K562 (cell line): ENCODE results near the gene RAP1GAP2. TPM values are rescaled to one million over a fixed set of nuclear protein-coding genes. Genes with fewer than 3 reads are reported as not detected.

Experiments used
- CREBBP ChIP-seq: IDR thresholded peaks from one replicate; pipeline ENCODE4 v1.6.1; 2012; ENCODE audit warnings: low read depth, mild to moderate bottlenecking, control low read depth, inconsistent platforms, low read length
- DACH1 ChIP-seq: fragments of 450-650 bp; IDR thresholded peaks from 2 replicates; pipeline ENCODE4 v1.6.1; 2018; ENCODE audit not compliant: partially characterized antibody
- EP400 ChIP-seq: fragments of 450-650 bp; IDR thresholded peaks from 2 replicates; pipeline ENCODE4 v1.6.1; 2017; ENCODE audit warnings: antibody characterized with exemption, mild to moderate bottlenecking, moderate library complexity
- FOXJ2 ChIP-seq: fragments of 200-800 bp; sonication (Bioruptor generic); IDR thresholded peaks from 2 replicates; pipeline ENCODE4 v1.6.1; 2016; ENCODE audit warnings: missing genetic modification characterization, missing compliant biosample characterization
- FOXJ3 ChIP-seq: sonication (generic); formaldehyde crosslinking; IDR thresholded peaks from 2 replicates; pipeline ENCODE4 v1.4.0; 2020; ENCODE audit warnings: mild to moderate bottlenecking, missing genetic modification reagents
- HNRNPLL ChIP-seq: fragments of 200-400 bp; formaldehyde crosslinking; IDR thresholded peaks from 2 replicates; pipeline ENCODE4 v1.6.1; 2017; ENCODE audit warnings: low read length, low read depth, mild to moderate bottlenecking; ENCODE audit not compliant: poor library complexity, severe bottlenecking
- KLF13 ChIP-seq: fragments of 450-650 bp; IDR thresholded peaks from 2 replicates; pipeline ENCODE4 v1.6.1; 2016; ENCODE audit warnings: missing genetic modification characterization, low read depth, mild to moderate bottlenecking, missing compliant biosample characterization, moderate library complexity, borderline replicate concordance
- MCM3 ChIP-seq: fragments of 450-650 bp; IDR thresholded peaks from 2 replicates; pipeline ENCODE4 v1.6.1; 2016
- MTA2 ChIP-seq: fragments of 450-650 bp; IDR thresholded peaks from 2 replicates; pipeline ENCODE4 v1.6.1; 2016; ENCODE audit warnings: low read depth
- NRF1 ChIP-seq, 2 experiments: fragments of 450-650 bp; IDR thresholded peaks in 1 of 2; conservative IDR thresholded peaks in 1 of 2; 2 replicates each; pipeline ENCODE4 v1.6.1; 2014; ENCODE audit warnings: mild to moderate bottlenecking in 2 of 2
- RBM14 ChIP-seq: fragments of 200-400 bp; formaldehyde crosslinking; IDR thresholded peaks from 2 replicates; pipeline ENCODE4 v1.6.1; 2018; ENCODE audit warnings: low read depth, mild to moderate bottlenecking, low read length, moderate library complexity, borderline replicate concordance; ENCODE audit not compliant: insufficient read depth
- SMAD4 ChIP-seq: fragments of 250-450 bp; sonication (Bioruptor Pico); conservative IDR thresholded peaks from 2 replicates; pipeline ENCODE4 v1.8.0; 2021; ENCODE audit warnings: inconsistent platforms, mild to moderate bottlenecking, moderate library complexity
- SMC3 ChIP-seq: conservative IDR thresholded peaks from 2 replicates; pipeline ENCODE4 v1.6.1; 2011; ENCODE audit warnings: low read depth, low read length, improper control_type of control experiment; ENCODE audit not compliant: insufficient read depth
- TAF15 ChIP-seq: fragments of 200-400 bp; formaldehyde crosslinking; IDR thresholded peaks from 2 replicates; pipeline ENCODE4 v1.6.1; 2017; ENCODE audit warnings: mild to moderate bottlenecking, low read depth, low read length, moderate library complexity
- TCF3 ChIP-seq: sonication (generic); formaldehyde crosslinking; IDR thresholded peaks from 2 replicates; pipeline ENCODE4 v1.4.0; 2020; ENCODE audit warnings: mild to moderate bottlenecking, missing genetic modification reagents
- TEAD2 ChIP-seq: fragments of 450-650 bp; IDR thresholded peaks from 2 replicates; pipeline ENCODE4 v1.6.1; 2016; ENCODE audit warnings: missing genetic modification characterization, control low read depth, missing compliant biosample characterization
- TFAP4 ChIP-seq: sonication (generic); formaldehyde crosslinking; IDR thresholded peaks from 2 replicates; pipeline ENCODE4 v1.8.0; 2022; ENCODE audit warnings: missing genetic modification reagents, mild to moderate bottlenecking, moderate library complexity, borderline replicate concordance
- TOE1 ChIP-seq, 2 experiments: fragments of 450-650 bp in 1 of 2; sonication (generic) in 1 of 2; formaldehyde crosslinking in 1 of 2; IDR thresholded peaks; 2 replicates each; pipeline versions ENCODE4 v1.7.1 to v1.8.0; 2016 to 2022; ENCODE audit warnings: borderline replicate concordance in 2 of 2, mild to moderate bottlenecking in 2 of 2, antibody characterized with exemption in 1 of 2, inconsistent platforms in 1 of 2, low read depth in 1 of 2, missing genetic modification reagents in 1 of 2, moderate library complexity in 1 of 2
- ZHX1 ChIP-seq: fragments of 150-350 bp; conservative IDR thresholded peaks from 2 replicates; pipeline ENCODE4 v1.6.1; 2014; ENCODE audit warnings: low read length
- ZNF384 ChIP-seq: IDR thresholded peaks from 2 replicates; pipeline ENCODE4 v1.6.1; 2012; ENCODE audit warnings: low read depth, low read length, improper control_type of control experiment
- ZNF586 ChIP-seq: fragments of 450-650 bp; formaldehyde crosslinking; conservative IDR thresholded peaks from 2 replicates; pipeline ENCODE4 v1.4.0; 2020; ENCODE audit warnings: mild to moderate bottlenecking, moderate library complexity
- ZNF75A ChIP-seq: fragments of 450-650 bp; formaldehyde crosslinking; IDR thresholded peaks from 2 replicates; pipeline ENCODE4 v1.4.0; 2020; ENCODE audit warnings: mild to moderate bottlenecking
- polyA plus RNA-seq, 8 experiments: library from polyadenylated mRNA; depleted of rRNA in 4 of 8; stranded (reverse) in 5 of 8; unstranded in 3 of 8; fragments of >200 nt; fragmentation: Nextera tagmentation in 2 of 8; fragmentation: Illumina TruSeq in 1 of 8; extraction: Ambion mirVana in 2 of 8; extraction: Trizol in 1 of 8; gene quantifications; 2 replicates each; pipeline versions ENCODE4 v1.2.1 to v1.2.3, GENCODE V29; 2011 to 2014; ENCODE audit warnings: inconsistent platforms in 1 of 8, missing spikeins in 1 of 8
- total RNA-seq, 7 experiments: library from RNA; depleted of rRNA in 6 of 7; stranded (reverse); fragments of >200 nt in 6 of 7; fragmentation: Illumina TruSeq in 2 of 7; extraction: Trizol in 2 of 7; gene quantifications; 2 replicates each; pipeline versions ENCODE4 v1.2.1 to v1.2.3, GENCODE V29; 2011 to 2021; ENCODE audit warnings: low replicate concordance in 1 of 7
- TF ChIP-seq, protein P1 (sequence below): sonication (generic); formaldehyde crosslinking; IDR thresholded peaks from 2 replicates; pipeline ENCODE4 v1.9.0; 2022; ENCODE audit warnings: mild to moderate bottlenecking, missing genetic modification reagents

Gene RAP1GAP2
- total and polyA plus RNA-seq, 9 of the 15 experiments (the other 6 are each of a cell fraction or from before 2014, with no cell fraction given), result 0.01 to 1.3 (median 0.42) TPM; not detected in 1

DNA sequence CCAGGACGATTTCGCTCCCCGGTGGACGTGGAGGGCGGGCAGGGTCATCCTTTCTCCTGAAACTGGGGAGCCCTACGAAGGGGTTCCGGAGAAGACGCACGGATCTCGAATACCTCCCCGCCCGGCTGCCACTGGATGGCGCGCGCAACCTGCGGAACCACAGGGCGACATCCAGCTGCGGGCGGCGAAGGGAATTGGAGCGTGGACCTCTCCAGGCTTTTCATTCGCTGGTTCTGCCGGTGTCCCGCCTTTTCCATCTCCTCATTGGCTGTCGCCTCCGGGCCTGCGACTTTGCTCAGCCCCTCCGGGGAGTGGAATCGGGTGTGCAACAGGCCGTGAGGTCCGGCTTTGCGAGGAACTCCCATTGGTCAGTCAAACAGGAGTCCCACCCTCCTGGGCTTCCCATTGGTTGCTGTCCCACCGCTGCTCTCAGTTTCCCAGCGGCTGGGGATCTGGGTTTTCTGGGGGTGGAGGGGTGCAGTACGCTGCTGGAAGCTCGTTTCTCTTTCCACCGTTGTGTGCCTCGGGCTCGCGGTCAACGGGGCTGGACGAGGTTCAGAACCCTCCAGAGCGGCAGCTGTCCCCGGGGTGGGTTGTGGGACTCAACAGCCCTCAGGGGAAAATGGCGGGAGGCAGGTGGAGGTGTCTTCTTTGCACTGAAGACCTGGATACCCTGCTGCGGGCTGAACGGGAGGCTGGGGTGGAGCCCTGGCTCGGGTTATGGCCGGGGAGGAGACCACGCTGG, 252.7 kb downstream of the RAP1GAP2 start (continued):
- TF ChIP-seq EP400 (no peak), RBM14 (no peak), CREBBP (no peak), ZNF75A (CRISPR knock-in tag) (no peak), TFAP4 (peak; percentile 42; the same call in 1 of the 2 replicates), TCF3 (no peak), SMC3 (0 out of 2 replicates have a peak, but pooled peaks have one; percentile 10), HNRNPLL (peak; percentile 63), KLF13 (no peak), MTA2 (no peak), TOE1 (IDR thresholded peaks at IDR 0.05; ENCODE audit: borderline replicate concordance) (no peak), TOE1 (CRISPR knock-in tag; IDR thresholded peaks at IDR 0.05; ENCODE audit: borderline replicate concordance, low read depth) (no peak), FOXJ2 (tag) (no peak), FOXJ3 (CRISPR knock-in tag) (no peak), TEAD2 (tag) (no peak), NRF1 (conservative IDR thresholded peaks at IDR 0.05 in 1 of 2, IDR thresholded peaks at IDR 0.05 in 1 of 2) (0 out of 4 replicates have a peak, but pooled peaks of 1 of the 2 experiments have one; percentile 16), TAF15 (no peak), ZHX1 (no peak), ZNF384 (no peak), DACH1 (no peak), MCM3 (no peak), SMAD4 (CRISPR knock-in tag) (no peak), ZNF586 (CRISPR knock-in tag) (no peak)
- TF ChIP-seq, protein P1, sequence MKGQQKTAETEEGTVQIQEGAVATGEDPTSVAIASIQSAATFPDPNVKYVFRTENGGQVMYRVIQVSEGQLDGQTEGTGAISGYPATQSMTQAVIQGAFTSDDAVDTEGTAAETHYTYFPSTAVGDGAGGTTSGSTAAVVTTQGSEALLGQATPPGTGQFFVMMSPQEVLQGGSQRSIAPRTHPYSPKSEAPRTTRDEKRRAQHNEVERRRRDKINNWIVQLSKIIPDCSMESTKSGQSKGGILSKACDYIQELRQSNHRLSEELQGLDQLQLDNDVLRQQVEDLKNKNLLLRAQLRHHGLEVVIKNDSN, result no peak
